Measurements from ENCODE around the gene ADGRA3.

DNA sequence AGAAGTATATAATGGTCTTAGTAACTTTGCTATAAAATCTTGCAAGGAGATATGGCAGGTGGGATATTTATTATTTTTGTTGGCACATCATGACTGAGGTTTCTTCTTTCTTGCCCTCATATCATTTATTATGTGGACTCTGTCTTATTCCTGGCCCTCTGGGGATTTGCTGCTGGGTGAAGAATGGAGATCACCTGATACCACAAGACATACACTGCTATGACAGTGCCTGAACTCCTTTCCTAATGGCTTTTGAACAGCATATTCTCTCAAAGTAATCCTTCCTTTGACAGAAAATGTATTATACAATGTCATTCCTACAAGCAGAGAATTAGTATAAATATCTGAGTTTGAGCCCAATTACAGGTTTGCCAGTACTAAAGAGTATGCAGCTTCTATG is 22.0 kb upstream of the ADGRA3 start:
- no peak for TF ChIP-seq EZH2 (IDR thresholded peaks at IDR 0.05)
- no peak for TF ChIP-seq FOXP2 (optimal IDR thresholded peaks at IDR 0.05; ENCODE audit: control extremely low read depth, extremely low read length, insufficient read depth)

Data from SK-N-MC (cell line).